Body of pancreas (tissue), 4 donors: ENCODE results near the gene TMEM134. TPM values are rescaled to one million over a fixed set of nuclear protein-coding genes. Genes with fewer than 3 reads are reported as not detected.

Source experiments
- ATAC-seq: fragments of 150-250 bp; one replicate; pipeline ENCODE4 v1.9.1; 2016
- DNase-seq, 4 donors: peaks; one replicate each; pipeline ENCODE4 v3.0.0-alpha.2; 2019
- H3K27ac ChIP-seq, 4 donors: fragments of 200-600 bp; sonication (generic); 1 replicate in 3 of 4; 2 replicates in 1 of 4; pipeline versions ENCODE4 v1.5.1 to v1.6.1; 2016 to 2019; ENCODE audit warnings: mild to moderate bottlenecking in 1 of 4, mixed read lengths in 1 of 4, moderate library complexity in 1 of 4
- H3K27me3 ChIP-seq, 2 donors: fragments of 200-600 bp; sonication (generic); one replicate each; pipeline ENCODE4 v1.6.0; 2016; ENCODE audit warnings: mild to moderate bottlenecking in 1 of 2
- H3K36me3 ChIP-seq, 2 donors: fragments of 200-600 bp; sonication (generic); replicated peaks in 1 of 2; 2 replicates each; pipeline ENCODE4 v1.5.1; 2016; ENCODE audit warnings: low read depth in 2 of 2; ENCODE audit not compliant: insufficient read depth in 1 of 2
- H3K4me1 ChIP-seq: fragments of 200-600 bp; sonication (generic); one replicate; pipeline ENCODE4 v1.6.0; 2016
- H3K4me3 ChIP-seq, 2 donors: fragments of 200-600 bp; sonication (generic); 1 replicate in 1 of 2; 2 replicates in 1 of 2; pipeline ENCODE4 v1.5.1; 2016 to 2019
- H3K9me3 ChIP-seq, 3 donors: fragments of 200-600 bp; sonication (generic); 1 replicate in 2 of 3; 2 replicates in 1 of 3; pipeline ENCODE4 v1.5.1; 2016
- CTCF ChIP-seq, 7 experiments: fragments of 450-650 bp in 4 of 7; fragments of 200-600 bp in 3 of 7; sonication (generic) in 3 of 7; IDR thresholded peaks; one replicate each; pipeline ENCODE4 v1.5.1; 2016 to 2019; ENCODE audit warnings: antibody characterized with exemption in 7 of 7
- POLR2A ChIP-seq, 3 donors: fragments of 450-650 bp; IDR thresholded peaks; one replicate each; pipeline ENCODE4 v1.6.1; 2016; ENCODE audit warnings: antibody characterized with exemption in 3 of 3, mild to moderate bottlenecking in 2 of 3
- WGBS, 2 donors: methylation state at CpG; one replicate each; pipeline ENCODE4 v1.1.5; 2017; 5-methylcytosine and 5-hydroxymethylcytosine counted together
- intact Hi-C: fragments of 100-400 bp; cut with DNase I; formaldehyde crosslinking; loops from one replicate; pipeline ENCODE4 v1.15.1; 2023
- total RNA-seq, 2 donors: library from RNA; depleted of rRNA; stranded (reverse); fragments of >200 nt; gene quantifications; one replicate each; pipeline ENCODE4 v1.1.0, GENCODE V29; 2016

TMEM134 gene
- total RNA-seq, 2 donors from 2014 or later: 69.5 to 118 TPM

GRCh38 chr11:67500484-67500821 lies 31.4 kb upstream of the TMEM134 start:
- Histone ChIP-seq H3K9me3 (no peaks in the 10 kb centered on the region), H3K4me1 (peaks cover 22% of the 10 kb centered on the region), H3K27ac (no peak overlapping the region), H3K36me3 (peaks cover 0 to 9% of the 10 kb centered on the region in 2 donors), H3K4me3 (no peak overlapping the region), H3K27me3 (no peaks in the 10 kb centered on the region)
- no peak for TF ChIP-seq POLR2A (IDR thresholded peaks at IDR 0.05)
- no peak for TF ChIP-seq CTCF (IDR thresholded peaks at IDR 0.05)
- ATAC-seq (no peak), DNase-seq (no peak)
- WGBS, 2 donors: 88 to 92% methylated on average over 1 of the region's 1 CpG
- intact Hi-C loops: no loop called here

GRCh38 chr11:67499808-67500483 lies 30.9 kb upstream of the TMEM134 start:
- Histone ChIP-seq H3K36me3 (peaks cover 0 to 9% of the 10 kb centered on the region in 2 donors), H3K27ac (no peak overlapping the region), H3K9me3 (no peaks in the 10 kb centered on the region), H3K4me1 (peaks cover 18% of the 10 kb centered on the region), H3K27me3 (no peaks in the 10 kb centered on the region), H3K4me3 (no peak overlapping the region)
- TF ChIP-seq POLR2A (IDR thresholded peaks at IDR 0.05) (no peak), CTCF (IDR thresholded peaks at IDR 0.05) (no peak)
- intact Hi-C loops: no loop called here
- WGBS, 2 donors: 95 to 100% methylated on average over 3 to 26 of the region's 26 CpGs
- DNase-seq (no peak), ATAC-seq (no peak)

GRCh38 chr11:67498544-67498972 lies 29.5 kb upstream of the TMEM134 start:
- intact Hi-C loops: no loop called here
- H3K4me1 ChIP-seq: peaks cover 7% of the 10 kb centered on the region
- H3K36me3 ChIP-seq: peaks cover 0 to 9% of the 10 kb centered on the region in 2 donors
- no peak for DNase-seq
- ATAC-seq: no peak
- no peaks in the 10 kb centered on the region for H3K27me3 ChIP-seq
- H3K9me3 ChIP-seq: no peaks in the 10 kb centered on the region
- 83 to 90% methylated on average over 20 to 21 of the region's 21 CpGs for WGBS, 2 donors
- H3K27ac ChIP-seq: no peak overlapping the region
- TF ChIP-seq POLR2A (IDR thresholded peaks at IDR 0.05) (no peak), CTCF (IDR thresholded peaks at IDR 0.05) (no peak)
- no peak overlapping the region for H3K4me3 ChIP-seq

GRCh38 chr11:67497656-67498291 lies 28.7 kb upstream of the TMEM134 start:
- ATAC-seq (no peak), DNase-seq (no peak)
- H3K27ac ChIP-seq: no peak overlapping the region
- no peaks in the 10 kb centered on the region for H3K27me3 ChIP-seq
- no peaks in the 10 kb centered on the region for H3K9me3 ChIP-seq
- TF ChIP-seq CTCF (IDR thresholded peaks at IDR 0.05) (no peak), POLR2A (IDR thresholded peaks at IDR 0.05) (no peak)
- 85 to 94% methylated on average over 15 to 21 of the region's 21 CpGs for WGBS, 2 donors
- H3K36me3 ChIP-seq: peaks cover 0 to 9% of the 10 kb centered on the region in 2 donors
- H3K4me1 ChIP-seq: no peaks in the 10 kb centered on the region
- intact Hi-C loops: no loop called here
- no peak overlapping the region for H3K4me3 ChIP-seq

- DNase-seq: no peak
- Histone ChIP-seq H3K27me3 (no peaks in the 10 kb centered on the region), H3K9me3 (no peaks in the 10 kb centered on the region), H3K36me3 (peaks cover 0 to 9% of the 10 kb centered on the region in 2 donors), H3K4me3 (no peak overlapping the region), H3K4me1 (no peaks in the 10 kb centered on the region), H3K27ac (no peak overlapping the region)
- intact Hi-C loops: no loop called here
- TF ChIP-seq POLR2A (IDR thresholded peaks at IDR 0.05) (no peak), CTCF (IDR thresholded peaks at IDR 0.05) (no peak)
- 98% methylated on average over 9 to 10 of the region's 12 CpGs for WGBS, 2 donors
- no peak for ATAC-seq
Observed at GRCh38 chr11:67496113-67496512, 27.1 kb upstream of the TMEM134 start.
